22Rv1 (cell line): ENCODE data around the gene WDR87.

Experiments used
- H3K27ac ChIP-seq: fragments of 450-650 bp; 2 replicates; pipeline ENCODE4 v1.5.1; 2017
- ZFX ChIP-seq: fragments of 450-650 bp; IDR thresholded peaks from 2 replicates; pipeline ENCODE4 v1.6.1; 2017; ENCODE audit warnings: antibody characterized with exemption, borderline replicate concordance
- TF ChIP-seq, protein P1 (sequence below): fragments of 450-650 bp; IDR thresholded peaks from 2 replicates; pipeline ENCODE4 v1.5.1; 2017; ENCODE audit warnings: mild to moderate bottlenecking

Gene WDR87

GRCh38 chr19:37864501-37864900 lies 41.9 kb downstream of the WDR87 start:
- TF ChIP-seq, protein P1, sequence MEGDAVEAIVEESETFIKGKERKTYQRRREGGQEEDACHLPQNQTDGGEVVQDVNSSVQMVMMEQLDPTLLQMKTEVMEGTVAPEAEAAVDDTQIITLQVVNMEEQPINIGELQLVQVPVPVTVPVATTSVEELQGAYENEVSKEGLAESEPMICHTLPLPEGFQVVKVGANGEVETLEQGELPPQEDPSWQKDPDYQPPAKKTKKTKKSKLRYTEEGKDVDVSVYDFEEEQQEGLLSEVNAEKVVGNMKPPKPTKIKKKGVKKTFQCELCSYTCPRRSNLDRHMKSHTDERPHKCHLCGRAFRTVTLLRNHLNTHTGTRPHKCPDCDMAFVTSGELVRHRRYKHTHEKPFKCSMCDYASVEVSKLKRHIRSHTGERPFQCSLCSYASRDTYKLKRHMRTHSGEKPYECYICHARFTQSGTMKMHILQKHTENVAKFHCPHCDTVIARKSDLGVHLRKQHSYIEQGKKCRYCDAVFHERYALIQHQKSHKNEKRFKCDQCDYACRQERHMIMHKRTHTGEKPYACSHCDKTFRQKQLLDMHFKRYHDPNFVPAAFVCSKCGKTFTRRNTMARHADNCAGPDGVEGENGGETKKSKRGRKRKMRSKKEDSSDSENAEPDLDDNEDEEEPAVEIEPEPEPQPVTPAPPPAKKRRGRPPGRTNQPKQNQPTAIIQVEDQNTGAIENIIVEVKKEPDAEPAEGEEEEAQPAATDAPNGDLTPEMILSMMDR = no peak
- TF ChIP-seq ZFX = no peak
- no peak overlapping the region for H3K27ac ChIP-seq

- peak overlapping the region; percentile 52 for H3K27ac ChIP-seq
- TF ChIP-seq ZFX = no peak
- TF ChIP-seq, protein P1 = no peak
Observed at GRCh38 chr19:37855098-37855497, 51.3 kb downstream of the WDR87 start.

GRCh38 chr19:37845932-37846331 lies 60.5 kb downstream of the WDR87 start:
- no peak overlapping the region for H3K27ac ChIP-seq
- TF ChIP-seq ZFX = no peak
- TF ChIP-seq, protein P1 = no peak
